ENCODE measurements around the gene CACNB3. TPM values are rescaled to one million over a fixed set of nuclear protein-coding genes. Genes with fewer than 3 reads are reported as not detected.
A peak's percentile ranks its signal among the peaks of the same experiment; 100 is the strongest.
"Not testable (repeated sequence)": the region's sequence is repeated elsewhere in the genome, so short reads cannot be mapped to it uniquely, and the experiment has no call there.

Gene CACNB3
- polyA plus RNA-seq, 6 donors from 2014 or later = 0.17 to 1.0 (median 0.23) TPM; not detected in 3

DNA sequence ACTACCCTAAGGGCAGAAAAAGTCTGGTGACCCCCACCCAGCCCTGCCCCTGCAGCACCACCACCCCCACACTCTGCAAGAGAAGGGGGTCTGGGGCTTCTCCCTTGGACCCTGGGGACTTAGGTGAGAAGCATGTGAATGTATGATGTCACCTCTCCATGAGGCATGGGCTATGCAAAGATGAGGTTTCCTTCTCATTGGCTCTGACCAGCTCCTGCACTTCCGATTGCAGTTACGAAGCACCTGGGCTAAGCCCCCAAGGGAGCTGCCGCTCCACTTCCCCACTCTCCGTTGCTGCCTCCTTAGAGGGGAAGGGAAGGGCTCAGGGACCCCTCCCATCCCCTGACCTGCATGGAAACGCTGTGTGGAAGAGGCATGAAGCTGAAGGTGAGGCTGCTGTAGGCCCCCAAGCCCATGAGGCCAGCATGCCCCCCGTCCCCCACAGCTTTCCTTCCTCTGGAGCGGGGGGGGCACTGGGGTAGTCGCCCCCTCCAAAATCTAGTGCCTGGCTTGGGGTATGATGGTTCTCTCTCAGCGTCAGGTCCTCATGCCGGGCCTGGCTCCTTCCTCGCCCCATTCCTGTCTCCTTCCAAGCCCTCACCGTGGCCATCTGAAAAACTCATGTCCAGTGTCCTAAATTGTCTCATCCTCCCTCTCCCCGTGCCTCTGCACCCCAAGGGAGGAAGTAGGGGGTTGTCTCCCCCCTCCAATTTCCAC, 39.1 kb downstream of the CACNB3 start:
- ATAC-seq (ENCODE audit: low read depth in 2 of 2) = peak in 1 of 2 donors; percentile 46
- Mint-ChIP-seq H3K27ac (peak overlapping the region in 1 of 6 donors; percentile 34), H3K9me3 (no peaks in the 10 kb centered on the region), H3K36me3 (no peaks in the 10 kb centered on the region), H3K27me3 (peaks cover 0 to 6% (median 0%) of the 10 kb centered on the region in 3 donors), H3K4me1 (peaks cover 7 to 10% (median 8%) of the 10 kb centered on the region in 3 donors), H3K4me3 (no peak overlapping the region)
- no peak for DNase-seq

DNA sequence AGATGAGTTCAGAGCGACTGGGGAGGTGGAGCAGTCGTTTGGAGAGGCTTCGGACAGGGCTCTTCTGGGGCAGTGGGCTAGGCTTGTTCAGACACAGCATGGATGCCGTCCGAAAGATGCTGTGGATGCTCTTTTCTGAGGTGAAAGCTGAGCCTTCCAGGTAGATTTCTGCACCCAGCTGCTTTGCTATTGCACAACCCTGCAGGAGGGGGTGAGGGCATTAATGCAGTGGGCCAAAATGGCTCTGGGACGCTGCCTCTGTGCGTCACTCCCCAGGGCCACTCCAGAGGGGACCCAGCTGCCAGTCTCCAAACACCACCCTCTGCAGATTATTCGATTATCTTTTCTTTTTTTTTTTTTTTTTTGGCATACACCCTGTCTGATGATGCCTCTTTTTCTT, 39.7 kb downstream of the CACNB3 start:
- peaks cover 0 to 6% (median 3%) of the 10 kb centered on the region in 3 donors for H3K27me3 Mint-ChIP-seq
- peak overlapping the region in 1 of 8 donors; percentile 18 for H3K4me3 Mint-ChIP-seq
- no peaks in the 10 kb centered on the region for H3K9me3 Mint-ChIP-seq
- no peak overlapping the region for H3K27ac Mint-ChIP-seq
- ATAC-seq (ENCODE audit: low read depth in 2 of 2) = no peak
- no peaks in the 10 kb centered on the region for H3K36me3 Mint-ChIP-seq
- DNase-seq = no peak
- H3K4me1 Mint-ChIP-seq = peaks cover 3 to 5% (median 4%) of the 10 kb centered on the region in 3 donors

DNA sequence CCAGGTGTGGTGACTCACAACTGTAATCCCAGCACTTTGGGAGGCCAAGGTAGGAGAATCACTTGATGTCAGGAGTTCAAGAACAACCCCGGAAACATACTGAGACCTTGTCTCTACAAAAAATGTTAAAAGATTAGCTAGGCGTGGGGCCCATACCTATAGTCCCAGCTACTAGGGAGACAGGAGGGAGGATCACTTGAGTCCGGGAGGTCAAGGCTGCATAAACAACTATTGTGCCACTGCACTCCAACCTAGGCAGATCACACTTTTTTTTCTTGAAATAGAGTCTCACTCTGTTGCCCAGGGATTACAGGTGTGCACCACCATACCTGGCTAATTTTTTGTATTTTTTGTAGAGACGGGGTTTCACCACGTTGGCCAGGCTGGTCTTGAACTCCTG, 41.3 kb downstream of the CACNB3 start:
- ATAC-seq (ENCODE audit: low read depth in 2 of 2) (no peak), DNase-seq (no peak)
- no peak overlapping the region for H3K27ac Mint-ChIP-seq
- H3K4me1 Mint-ChIP-seq = peaks cover 9 to 15% (median 14%) of the 10 kb centered on the region in 3 donors
- H3K36me3 Mint-ChIP-seq = no peaks in the 10 kb centered on the region
- H3K9me3 Mint-ChIP-seq = no peaks in the 10 kb centered on the region
- H3K4me3 Mint-ChIP-seq = no peak overlapping the region
- peaks cover 0 to 7% (median 6%) of the 10 kb centered on the region in 3 donors for H3K27me3 Mint-ChIP-seq

DNA sequence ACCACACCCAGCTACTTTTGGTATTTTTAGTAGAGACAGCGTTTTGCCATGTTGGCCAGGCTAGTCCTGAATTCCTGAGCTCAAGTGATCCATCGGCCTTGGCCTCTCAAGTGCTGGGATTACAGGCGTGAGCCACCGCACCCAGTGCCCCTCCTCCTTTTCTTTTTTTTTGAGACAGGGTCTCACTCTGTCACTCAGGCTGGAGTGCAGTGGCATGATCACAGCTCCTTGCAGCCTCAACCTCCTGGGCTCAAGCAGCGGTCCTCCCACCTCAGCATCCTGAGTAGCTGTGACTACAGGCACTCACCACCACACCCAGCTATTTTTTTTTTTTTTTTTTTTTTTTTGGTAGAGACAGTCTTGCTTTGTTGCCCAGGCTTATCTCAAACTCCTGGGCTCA, 41.9 kb downstream of the CACNB3 start:
- not testable (repeated sequence) for H3K27ac Mint-ChIP-seq; ATAC-seq (ENCODE audit: low read depth in 2 of 2); H3K4me3 Mint-ChIP-seq; H3K27me3 Mint-ChIP-seq; DNase-seq; H3K9me3 Mint-ChIP-seq; H3K36me3 Mint-ChIP-seq
- H3K4me1 Mint-ChIP-seq = peaks cover 15 to 22% (median 21%) of the 10 kb centered on the region in 3 donors

DNA sequence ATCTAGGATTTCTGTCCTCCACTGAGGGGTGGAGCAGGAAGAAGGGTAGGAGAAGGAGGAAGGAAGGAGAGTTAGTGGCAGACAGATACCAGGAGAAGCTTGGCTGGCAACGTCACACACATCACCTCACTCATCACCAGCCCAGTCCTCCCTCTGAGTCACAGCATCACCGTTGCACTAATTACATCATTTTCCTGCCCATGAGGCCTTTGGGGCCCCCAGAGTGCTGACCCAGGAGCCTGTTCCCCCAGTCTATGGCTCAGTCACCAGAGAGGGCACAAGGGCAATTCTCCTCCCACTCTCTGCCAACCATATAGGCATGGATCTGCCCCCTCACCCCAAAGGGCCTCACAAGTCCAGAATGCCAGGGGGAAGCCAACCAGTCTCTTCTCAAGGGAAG, 42.8 kb downstream of the CACNB3 start:
- no peak for DNase-seq
- no peaks in the 10 kb centered on the region for H3K9me3 Mint-ChIP-seq
- H3K4me1 Mint-ChIP-seq = peaks cover 24 to 30% (median 29%) of the 10 kb centered on the region in 3 donors
- peaks cover 0 to 7% (median 6%) of the 10 kb centered on the region in 3 donors for H3K27me3 Mint-ChIP-seq
- no peak overlapping the region for H3K27ac Mint-ChIP-seq
- H3K4me3 Mint-ChIP-seq = no peak overlapping the region
- H3K36me3 Mint-ChIP-seq = no peaks in the 10 kb centered on the region
- no peak for ATAC-seq (ENCODE audit: low read depth in 2 of 2)

DNA sequence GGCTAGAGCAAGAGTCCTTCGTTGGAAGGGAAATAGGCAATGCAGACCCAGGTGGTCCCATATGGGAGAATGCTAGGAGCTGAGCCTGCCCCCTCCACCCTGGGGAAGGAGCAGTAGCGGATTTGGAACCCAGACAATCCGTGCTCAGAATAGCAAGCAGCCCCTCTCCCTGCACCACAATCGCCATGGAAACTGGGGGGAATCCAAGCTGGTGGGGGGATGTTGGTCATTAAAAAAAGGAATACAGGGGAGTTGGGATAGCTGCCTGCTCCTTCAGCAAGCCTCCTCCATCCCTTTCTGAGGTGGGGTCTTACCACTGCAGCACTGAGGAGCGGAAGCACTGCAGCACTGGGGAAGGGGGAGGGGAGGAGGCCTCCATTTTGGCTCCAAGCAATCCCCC, 44.5 kb downstream of the CACNB3 start:
- Mint-ChIP-seq H3K27ac (no peak overlapping the region), H3K9me3 (no peaks in the 10 kb centered on the region), H3K4me3 (no peak overlapping the region)

DNA sequence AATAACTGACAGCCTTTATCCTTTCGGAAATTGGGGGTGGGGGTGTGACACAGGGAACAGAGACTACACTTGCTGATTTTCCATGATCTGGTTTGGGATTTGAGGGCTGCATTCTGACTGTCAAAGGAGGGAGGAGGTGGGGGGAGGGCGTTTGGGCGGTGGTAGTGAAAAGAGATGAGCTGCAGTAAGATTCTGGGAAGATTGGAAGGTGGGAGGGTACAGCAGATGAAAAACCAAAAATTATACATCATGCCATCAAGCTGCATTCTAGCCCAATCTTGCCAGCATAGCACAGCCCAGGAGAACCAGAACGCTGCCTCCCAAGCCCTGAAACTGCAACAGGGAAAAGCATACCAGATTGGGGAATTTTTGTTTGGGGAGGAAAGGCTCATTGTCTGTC, 45.0 kb downstream of the CACNB3 start:
- Mint-ChIP-seq H3K4me1 (peaks cover 26 to 32% (median 31%) of the 10 kb centered on the region in 3 donors), H3K9me3 (no peaks in the 10 kb centered on the region), H3K27ac (no peak overlapping the region), H3K27me3 (peaks cover 0 to 7% (median 6%) of the 10 kb centered on the region in 3 donors), H3K4me3 (no peak overlapping the region), H3K36me3 (no peaks in the 10 kb centered on the region)
- ATAC-seq (ENCODE audit: low read depth in 2 of 2) (no peak), DNase-seq (no peak)

More for the DNA sequence above, 44.5 kb downstream of the CACNB3 start:
- Mint-ChIP-seq H3K36me3 (no peaks in the 10 kb centered on the region), H3K27me3 (peaks cover 0 to 7% (median 6%) of the 10 kb centered on the region in 3 donors), H3K4me1 (peaks cover 26 to 32% (median 31%) of the 10 kb centered on the region in 3 donors)
- DNase-seq (no peak), ATAC-seq (ENCODE audit: low read depth in 2 of 2) (no peak)

DNA sequence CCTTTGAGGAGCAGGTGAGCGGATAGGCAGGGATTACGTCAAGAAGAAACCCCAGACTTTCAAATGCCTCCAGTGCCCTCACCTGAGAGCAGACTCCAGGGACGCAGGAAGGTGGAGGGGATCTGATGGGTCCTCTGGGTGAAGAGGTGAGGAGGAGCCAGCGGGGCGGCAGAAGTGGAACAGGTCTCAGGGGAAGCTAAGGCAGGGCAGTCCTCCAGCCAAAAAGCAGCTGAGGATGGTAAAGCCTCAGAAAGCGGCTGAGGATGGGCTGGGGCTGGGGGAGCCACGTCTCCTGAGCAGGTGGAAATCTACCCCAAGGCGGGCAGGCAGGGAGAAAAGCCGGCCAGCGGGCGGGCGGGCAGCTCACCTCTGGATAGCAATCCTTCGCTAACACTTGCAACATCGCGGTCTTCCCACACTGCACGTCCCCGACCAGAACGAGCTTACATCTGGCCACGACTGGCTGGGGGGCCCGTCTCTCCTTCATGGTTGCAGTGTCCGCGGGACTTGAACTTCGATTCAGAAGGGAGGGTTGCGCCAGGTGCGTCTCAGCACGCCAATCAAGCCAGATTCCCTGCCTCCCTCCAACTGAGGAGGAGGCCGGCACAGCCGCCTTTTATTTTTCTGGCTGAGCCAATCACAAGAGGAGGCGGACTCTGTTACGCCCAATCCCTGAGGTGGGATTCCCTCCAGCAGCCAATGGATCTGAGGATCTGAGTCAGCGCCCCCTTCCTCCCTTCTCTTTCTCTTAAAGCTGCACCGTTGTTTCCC, 47.2 kb downstream of the CACNB3 start, which contains the start of gene RND1:
RND1 (minus strand) TSS at position 590 of the 771 bp plus-strand sequence; CDS start at position 487, 103 bp downstream.
- Mint-ChIP-seq H3K27ac (peak within 1 kb of the TSS; percentile 54 to 97 (median 88)), H3K36me3 (no peaks in the 10 kb centered on the region), H3K4me3 (peak within 1 kb of the TSS; percentile 84 to 96 (median 94)), H3K27me3 (peaks cover 0 to 7% (median 6%) of the 10 kb centered on the region in 3 donors), H3K4me1 (peaks cover 26 to 32% (median 31%) of the 10 kb centered on the region in 3 donors), H3K9me3 (no peaks in the 10 kb centered on the region)
- DNase-seq (peak; percentile 83), ATAC-seq (ENCODE audit: low read depth in 2 of 2) (peak; percentile 82 to 85)

DNA sequence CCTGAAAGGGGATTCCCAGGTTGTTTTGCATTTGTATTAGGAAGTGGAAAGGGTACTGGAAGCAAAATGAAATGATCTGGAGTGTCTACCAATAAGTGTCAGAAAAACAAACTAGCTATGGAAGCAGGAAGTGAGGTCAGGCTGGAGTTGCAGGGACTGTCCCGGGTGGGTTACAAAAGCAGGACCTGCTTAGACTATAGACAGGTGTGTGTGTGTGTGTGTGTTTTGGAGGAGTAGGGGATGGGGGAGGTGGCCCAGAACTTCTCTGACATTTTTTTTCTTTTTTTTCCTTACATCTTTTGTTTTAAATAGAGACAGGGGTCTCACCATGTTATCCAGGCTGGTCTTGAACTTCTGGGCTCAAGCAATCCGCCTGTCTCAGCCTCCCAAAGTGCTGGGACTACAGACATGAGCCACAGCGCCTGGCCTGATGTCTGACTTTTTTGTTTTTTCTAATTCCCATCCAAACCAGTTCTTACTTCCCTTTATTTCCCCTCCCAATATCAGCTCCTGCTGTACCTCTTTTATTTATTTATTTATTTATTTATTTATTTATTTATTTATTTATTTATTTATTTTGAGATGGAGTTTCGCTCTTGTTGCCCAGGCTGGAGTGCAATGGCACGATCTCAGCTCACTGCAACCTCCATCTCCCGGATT, 47.9 kb downstream of the CACNB3 start:
- Mint-ChIP-seq H3K27me3 (peaks cover 0 to 7% (median 6%) of the 10 kb centered on the region in 3 donors), H3K36me3 (no peaks in the 10 kb centered on the region), H3K4me1 (peaks cover 26 to 32% (median 31%) of the 10 kb centered on the region in 3 donors), H3K27ac (peak overlapping the region; percentile 3 to 97 (median 88)), H3K9me3 (no peaks in the 10 kb centered on the region), H3K4me3 (peak overlapping the region; percentile 84 to 96 (median 94))
- ATAC-seq (ENCODE audit: low read depth in 2 of 2) (no peak), DNase-seq (no peak)

DNA sequence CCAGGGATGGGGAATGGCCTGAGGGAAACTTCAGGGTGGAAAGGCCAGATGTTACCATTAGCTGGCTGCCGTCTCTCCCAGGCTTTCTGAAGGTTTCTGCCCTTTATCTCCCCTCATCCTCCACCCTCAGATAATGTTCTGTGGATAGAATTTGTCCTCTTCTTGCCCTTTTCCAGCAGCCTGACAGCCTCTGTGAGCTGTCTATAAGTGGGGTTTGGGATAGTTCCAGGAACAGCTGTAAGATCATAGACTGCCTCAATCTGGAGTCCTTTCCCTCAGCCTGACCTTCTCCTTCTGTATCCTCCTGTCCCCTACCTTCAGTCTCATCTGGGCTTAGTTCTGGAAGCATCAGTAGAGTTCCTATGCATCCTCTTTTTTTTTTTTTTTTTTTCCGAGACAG, 50.2 kb downstream of the CACNB3 start:
- Mint-ChIP-seq H3K9me3 (no peaks in the 10 kb centered on the region), H3K27me3 (peaks cover 0 to 11% (median 7%) of the 10 kb centered on the region in 3 donors), H3K27ac (no peak overlapping the region), H3K36me3 (no peaks in the 10 kb centered on the region), H3K4me3 (peak overlapping the region in 1 of 8 donors; percentile 56), H3K4me1 (peaks cover 26 to 27% (median 27%) of the 10 kb centered on the region in 3 donors)
- DNase-seq (no peak), ATAC-seq (ENCODE audit: low read depth in 2 of 2) (no peak)

DNA sequence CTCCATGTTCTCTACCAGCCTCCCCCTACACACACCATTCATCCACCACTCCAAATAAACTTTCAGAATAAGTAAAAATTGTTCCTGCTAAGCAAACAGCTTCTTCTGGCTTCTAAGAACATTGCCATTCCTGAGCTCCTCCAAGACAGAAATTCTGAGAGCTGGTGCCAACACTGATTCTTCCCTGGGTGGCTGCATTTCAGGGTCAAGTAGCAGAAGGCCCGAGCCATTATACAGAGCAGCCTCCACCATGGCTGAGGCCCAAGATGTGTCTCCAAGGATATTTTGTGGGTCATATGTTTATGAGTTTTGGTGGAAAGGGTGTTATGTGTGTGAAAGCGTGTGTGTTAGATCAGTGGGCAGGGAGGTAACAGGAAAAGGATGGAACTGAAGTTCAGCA, 50.9 kb downstream of the CACNB3 start:
- ATAC-seq (ENCODE audit: low read depth in 2 of 2) = no peak
- Mint-ChIP-seq H3K27me3 (peaks cover 0 to 15% (median 7%) of the 10 kb centered on the region in 3 donors), H3K9me3 (no peaks in the 10 kb centered on the region), H3K4me3 (peak overlapping the region in 1 of 8 donors; percentile 5), H3K27ac (peak overlapping the region in 1 of 6 donors; percentile 52), H3K36me3 (no peaks in the 10 kb centered on the region), H3K4me1 (peaks cover 20 to 21% (median 21%) of the 10 kb centered on the region in 3 donors)
- DNase-seq = no peak

DNA sequence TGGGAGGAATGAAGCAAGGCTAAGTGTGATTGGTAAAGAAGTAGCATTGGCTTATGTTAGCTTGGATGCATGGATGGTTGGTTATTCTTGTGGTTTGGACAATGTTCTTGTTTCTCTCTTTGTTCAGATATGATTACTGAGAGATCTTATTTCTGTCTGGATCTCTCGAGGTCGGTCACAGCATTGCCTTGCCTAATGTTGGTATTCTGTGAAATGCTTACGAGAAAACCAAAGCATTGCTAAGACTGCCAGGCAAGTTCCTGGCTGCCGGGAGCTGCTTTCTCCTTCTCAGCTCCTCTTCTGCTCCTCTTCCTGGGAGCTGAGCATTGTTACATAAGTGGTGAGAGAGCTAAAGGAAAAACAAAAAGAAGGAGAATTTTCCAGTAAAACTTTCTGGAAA, 54.8 kb downstream of the CACNB3 start:
- ATAC-seq (ENCODE audit: low read depth in 2 of 2) = no peak
- H3K27ac Mint-ChIP-seq = peak overlapping the region in 1 of 6 donors; percentile 86
- peaks cover 0 to 20% (median 7%) of the 10 kb centered on the region in 3 donors for H3K27me3 Mint-ChIP-seq
- no peaks in the 10 kb centered on the region for H3K4me1 Mint-ChIP-seq
- no peaks in the 10 kb centered on the region for H3K9me3 Mint-ChIP-seq
- H3K36me3 Mint-ChIP-seq = no peaks in the 10 kb centered on the region
- H3K4me3 Mint-ChIP-seq = no peak overlapping the region
- DNase-seq = no peak

DNA sequence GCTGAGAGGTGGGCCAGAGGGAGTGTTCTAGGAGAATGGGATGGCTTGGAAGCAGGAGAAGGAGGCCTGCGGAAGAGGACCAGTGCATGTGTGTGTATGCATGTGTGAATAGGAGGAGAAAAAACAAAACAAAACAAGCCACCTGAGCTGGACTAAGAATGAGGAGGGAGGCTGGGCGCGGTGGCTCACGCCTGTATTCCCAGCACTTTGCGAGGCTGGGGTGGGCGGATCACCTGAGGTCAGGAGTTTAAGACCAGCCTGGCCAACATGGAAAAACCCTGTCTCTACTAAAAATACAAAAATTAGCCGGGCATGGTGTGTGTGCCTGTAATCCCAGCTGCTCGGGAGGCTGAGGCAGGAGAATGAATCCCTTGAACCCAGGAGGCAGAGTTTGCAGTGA, 55.2 kb downstream of the CACNB3 start:
- not testable (repeated sequence) for DNase-seq; H3K4me3 Mint-ChIP-seq; H3K36me3 Mint-ChIP-seq; ATAC-seq (ENCODE audit: low read depth in 2 of 2); H3K4me1 Mint-ChIP-seq; H3K9me3 Mint-ChIP-seq
- H3K27me3 Mint-ChIP-seq = peaks cover 0 to 20% (median 7%) of the 10 kb centered on the region in 3 donors
- H3K27ac Mint-ChIP-seq = peak overlapping the region in 2 of 6 donors; percentile 11 to 86

Data from naive B cell (primary cell).